ENCODE measurements around the gene CCDC92.

- TF ChIP-seq, protein P1, sequence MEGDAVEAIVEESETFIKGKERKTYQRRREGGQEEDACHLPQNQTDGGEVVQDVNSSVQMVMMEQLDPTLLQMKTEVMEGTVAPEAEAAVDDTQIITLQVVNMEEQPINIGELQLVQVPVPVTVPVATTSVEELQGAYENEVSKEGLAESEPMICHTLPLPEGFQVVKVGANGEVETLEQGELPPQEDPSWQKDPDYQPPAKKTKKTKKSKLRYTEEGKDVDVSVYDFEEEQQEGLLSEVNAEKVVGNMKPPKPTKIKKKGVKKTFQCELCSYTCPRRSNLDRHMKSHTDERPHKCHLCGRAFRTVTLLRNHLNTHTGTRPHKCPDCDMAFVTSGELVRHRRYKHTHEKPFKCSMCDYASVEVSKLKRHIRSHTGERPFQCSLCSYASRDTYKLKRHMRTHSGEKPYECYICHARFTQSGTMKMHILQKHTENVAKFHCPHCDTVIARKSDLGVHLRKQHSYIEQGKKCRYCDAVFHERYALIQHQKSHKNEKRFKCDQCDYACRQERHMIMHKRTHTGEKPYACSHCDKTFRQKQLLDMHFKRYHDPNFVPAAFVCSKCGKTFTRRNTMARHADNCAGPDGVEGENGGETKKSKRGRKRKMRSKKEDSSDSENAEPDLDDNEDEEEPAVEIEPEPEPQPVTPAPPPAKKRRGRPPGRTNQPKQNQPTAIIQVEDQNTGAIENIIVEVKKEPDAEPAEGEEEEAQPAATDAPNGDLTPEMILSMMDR (IDR thresholded peaks at IDR 0.05; ENCODE audit: poor library complexity), result no peak
- no peak for TF ChIP-seq EZH2 (IDR thresholded peaks at IDR 0.05; ENCODE audit: borderline replicate concordance)
These were observed 46.5 kb upstream of the CCDC92 start for GRCh38 chr12:124019115-124019514.

Measured in hepatocyte (in vitro differentiated cells).